ENCODE data around the gene MTG2. TPM values are rescaled to one million over a fixed set of nuclear protein-coding genes. Genes with fewer than 3 reads are reported as not detected.

The MTG2 gene
- total and polyA plus RNA-seq, 9 donors, result 12.7 to 36.9 (median 33.3) TPM

- Histone ChIP-seq H3K4me3 (no peak overlapping the region), H3K27me3 (no peaks in the 10 kb centered on the region), H3K27ac (no peak overlapping the region), H3K4me1 (ENCODE audit: insufficient read depth) (no peaks in the 10 kb centered on the region), H3K9me3 (no peaks in the 10 kb centered on the region), H3K36me3 (no peaks in the 10 kb centered on the region)
- WGBS, 3 donors, result 90 to 92% (median 91%) methylated on average over 28 of the region's 28 CpGs
- TF ChIP-seq CTCF (IDR thresholded peaks at IDR 0.05) (no peak), EP300 (IDR thresholded peaks at IDR 0.05) (no peak), POLR2A (IDR thresholded peaks at IDR 0.05) (no peak)
- no peak for DNase-seq
- intact Hi-C loops (cut with DNase I), result no loop called here
Observed at GRCh38 chr20:62174021-62174804, 8.6 kb upstream of the MTG2 start.

GRCh38 chr20:62174870-62175624 is 7.8 kb upstream of the MTG2 start:
- WGBS, 3 donors, result 94 to 95% (median 94%) methylated on average over 26 of the region's 26 CpGs
- no peak overlapping the region for H3K4me3 ChIP-seq
- no peak overlapping the region for H3K27ac ChIP-seq
- no peaks in the 10 kb centered on the region for H3K27me3 ChIP-seq
- intact Hi-C loops (cut with DNase I), result no loop called here
- no peak for DNase-seq
- no peak for TF ChIP-seq POLR2A (IDR thresholded peaks at IDR 0.05)
- TF ChIP-seq EP300 (IDR thresholded peaks at IDR 0.05), result no peak
- TF ChIP-seq CTCF (IDR thresholded peaks at IDR 0.05), result no peak
- no peaks in the 10 kb centered on the region for H3K9me3 ChIP-seq
- no peaks in the 10 kb centered on the region for H3K36me3 ChIP-seq
- no peaks in the 10 kb centered on the region for H3K4me1 ChIP-seq (ENCODE audit: insufficient read depth)

- no peaks in the 10 kb centered on the region for H3K9me3 ChIP-seq
- H3K27me3 ChIP-seq, result no peaks in the 10 kb centered on the region
- intact Hi-C loops (cut with DNase I), result no loop called here
- TF ChIP-seq POLR2A (IDR thresholded peaks at IDR 0.05) (no peak), EP300 (IDR thresholded peaks at IDR 0.05) (no peak), CTCF (IDR thresholded peaks at IDR 0.05) (no peak)
- no peak overlapping the region for H3K27ac ChIP-seq
- WGBS, 3 donors, result 91 to 94% (median 94%) methylated on average over 10 of the region's 10 CpGs
- no peaks in the 10 kb centered on the region for H3K4me1 ChIP-seq (ENCODE audit: insufficient read depth)
- DNase-seq, result no peak
- H3K4me3 ChIP-seq, result no peak overlapping the region
- no peaks in the 10 kb centered on the region for H3K36me3 ChIP-seq
Observed at GRCh38 chr20:62175711-62176110, 7.1 kb upstream of the MTG2 start.

- Histone ChIP-seq H3K27ac (no peak overlapping the region), H3K4me3 (no peak overlapping the region), H3K27me3 (no peaks in the 10 kb centered on the region), H3K4me1 (ENCODE audit: insufficient read depth) (no peaks in the 10 kb centered on the region), H3K36me3 (no peaks in the 10 kb centered on the region), H3K9me3 (no peaks in the 10 kb centered on the region)
- 88 to 94% (median 89%) methylated on average over 15 of the region's 15 CpGs for WGBS, 3 donors
- TF ChIP-seq EP300 (IDR thresholded peaks at IDR 0.05) (no peak), POLR2A (IDR thresholded peaks at IDR 0.05) (no peak), CTCF (IDR thresholded peaks at IDR 0.05) (no peak)
- intact Hi-C loops (cut with DNase I), result no loop called here
- no peak for DNase-seq
Observed at GRCh38 chr20:62176866-62177265, 6.0 kb upstream of the MTG2 start.

Data from ovary (tissue), 9 donors.